Mesenchymal stem cell (in vitro differentiated cells and primary cell): ENCODE data around the gene CASQ2.
A peak's percentile ranks its signal among the peaks of the same experiment; 100 is the strongest.

ENCODE experiments used
- DNase-seq: peaks from one replicate; pipeline ENCODE4 v3.0.0-alpha.2; 2013
- H2AFZ ChIP-seq: one replicate; pipeline ENCODE4 v1.6.1; 2013; ENCODE audit warnings: low read depth, mild to moderate bottlenecking, control low read depth, inconsistent platforms, low read length, moderate library complexity
- H2AK5ac ChIP-seq: 2 replicates; pipeline ENCODE4 v1.6.1; 2013; ENCODE audit warnings: low read length, moderate library complexity, mild to moderate bottlenecking, inconsistent platforms; ENCODE audit not compliant: severe bottlenecking
- H2BK120ac ChIP-seq: one replicate; pipeline ENCODE4 v1.6.1; 2013; ENCODE audit warnings: low read depth, mild to moderate bottlenecking, inconsistent platforms, low read length, moderate library complexity
- H2BK12ac ChIP-seq, 2 experiments: one replicate each; pipeline ENCODE4 v1.6.1; 2013; ENCODE audit warnings: inconsistent platforms in 2 of 2, low read length in 2 of 2, mild to moderate bottlenecking in 2 of 2, moderate library complexity in 2 of 2, control low read depth in 1 of 2
- H2BK15ac ChIP-seq: one replicate; pipeline ENCODE4 v1.6.1; 2013; ENCODE audit warnings: mild to moderate bottlenecking, low read depth, inconsistent platforms; ENCODE audit not compliant: poor library complexity, severe bottlenecking
- H2BK5ac ChIP-seq: 2 replicates; pipeline ENCODE4 v1.6.1; 2013; ENCODE audit warnings: low read depth, mild to moderate bottlenecking, low read length, control low read depth, inconsistent platforms; ENCODE audit not compliant: poor library complexity, severe bottlenecking
- H3K14ac ChIP-seq, 2 experiments: one replicate each; pipeline ENCODE4 v1.6.1; 2013; ENCODE audit warnings: inconsistent platforms in 2 of 2, low read length in 2 of 2, control low read depth in 1 of 2, mild to moderate bottlenecking in 1 of 2, moderate library complexity in 1 of 2
- H3K18ac ChIP-seq, 2 experiments: one replicate each; pipeline ENCODE4 v1.6.1; 2013; ENCODE audit warnings: inconsistent platforms in 2 of 2, low read length in 2 of 2, control low read depth in 1 of 2, low read depth in 1 of 2, mild to moderate bottlenecking in 1 of 2
- H3K23ac ChIP-seq, 2 experiments: one replicate each; pipeline ENCODE4 v1.6.1; 2013; ENCODE audit warnings: inconsistent platforms in 2 of 2, low read length in 2 of 2, mild to moderate bottlenecking in 2 of 2, moderate library complexity in 2 of 2, control low read depth in 1 of 2
- H3K27ac ChIP-seq: 2 replicates; pipeline ENCODE4 v1.5.1; 2013; ENCODE audit warnings: mild to moderate bottlenecking, moderate library complexity, low read length, control low read depth, inconsistent platforms; ENCODE audit not compliant: poor library complexity, severe bottlenecking
- H3K27me3 ChIP-seq, 2 experiments: 2 replicates each; pipeline versions ENCODE4 v1.6.1 to v1.7.0; 2013; ENCODE audit warnings: low read length in 2 of 2, mild to moderate bottlenecking in 2 of 2, moderate library complexity in 2 of 2, control low read depth in 1 of 2, inconsistent platforms in 1 of 2; ENCODE audit not compliant: control insufficient read depth in 1 of 2, insufficient read depth in 1 of 2
- H3K36me3 ChIP-seq, 2 experiments: 2 replicates each; pipeline versions ENCODE4 v1.6.1 to v1.7.0; 2013; ENCODE audit warnings: low read length in 2 of 2, control low read depth in 1 of 2, inconsistent platforms in 1 of 2, low read depth in 1 of 2, mild to moderate bottlenecking in 1 of 2; ENCODE audit not compliant: insufficient read depth in 2 of 2, control insufficient read depth in 1 of 2
- H3K4ac ChIP-seq, 2 experiments: one replicate each; pipeline ENCODE4 v1.6.1; 2013; ENCODE audit warnings: inconsistent platforms in 2 of 2, low read length in 2 of 2, mild to moderate bottlenecking in 2 of 2, moderate library complexity in 2 of 2, control low read depth in 1 of 2, low read depth in 1 of 2
- H3K4me1 ChIP-seq: 2 replicates; pipeline ENCODE4 v1.6.1; 2013; ENCODE audit warnings: low read depth, low read length, control low read depth; ENCODE audit not compliant: control insufficient read depth, insufficient read depth
- H3K4me2 ChIP-seq: 2 replicates; pipeline ENCODE4 v1.6.1; 2013; ENCODE audit warnings: low read length, mild to moderate bottlenecking, inconsistent platforms; ENCODE audit not compliant: poor library complexity, severe bottlenecking
- H3K4me3 ChIP-seq, 2 experiments: 2 replicates each; pipeline versions ENCODE4 v1.5.1 to v1.7.0; 2013; ENCODE audit warnings: low read length in 2 of 2, mild to moderate bottlenecking in 2 of 2, control low read depth in 1 of 2, low read depth in 1 of 2; ENCODE audit not compliant: insufficient read depth in 1 of 2
- H3K79me1 ChIP-seq: replicated peaks from 2 replicates; pipeline ENCODE4 v1.6.1; 2013; ENCODE audit warnings: mild to moderate bottlenecking, control low read depth, low read length, inconsistent platforms; ENCODE audit not compliant: poor library complexity, severe bottlenecking
- H3K9ac ChIP-seq: 2 replicates; pipeline ENCODE4 v1.7.0; 2013; ENCODE audit warnings: mild to moderate bottlenecking, low read length, moderate library complexity
- H3K9me3 ChIP-seq: 2 replicates; pipeline ENCODE4 v1.7.0; 2013; ENCODE audit warnings: mild to moderate bottlenecking, low read length; ENCODE audit not compliant: control insufficient read depth
- H4K8ac ChIP-seq: one replicate; pipeline ENCODE4 v1.6.1; 2013; ENCODE audit warnings: inconsistent platforms, mild to moderate bottlenecking, low read length, moderate library complexity
- H4K91ac ChIP-seq: one replicate; pipeline ENCODE4 v1.6.1; 2013; ENCODE audit warnings: mild to moderate bottlenecking, low read length, inconsistent platforms
- WGBS: methylation state at CpG from one replicate; pipeline ENCODE4 v1.1.7; 2013; ENCODE audit warnings: mixed read lengths; 5-methylcytosine and 5-hydroxymethylcytosine counted together

Gene CASQ2

GRCh38 chr1:115796897-115797296 is 28.4 kb upstream of the CASQ2 start:
- no peak overlapping the region for H3K27ac ChIP-seq
- H2BK12ac ChIP-seq, result no peak overlapping the region
- no peak overlapping the region for H3K23ac ChIP-seq
- H3K36me3 ChIP-seq, result no peaks in the 10 kb centered on the region
- no peak overlapping the region for H4K91ac ChIP-seq
- no peak overlapping the region for H2AFZ ChIP-seq
- H3K79me1 ChIP-seq, result no peaks in the 10 kb centered on the region
- no peaks in the 10 kb centered on the region for H3K4me1 ChIP-seq
- no peak overlapping the region for H2BK5ac ChIP-seq
- H2BK15ac ChIP-seq, result no peak overlapping the region
- no peak overlapping the region for H3K4ac ChIP-seq
- no peak overlapping the region for H3K4me3 ChIP-seq
- H3K14ac ChIP-seq, result no peak overlapping the region
- 72% methylated on average over 5 of the region's 5 CpGs for WGBS
- H3K18ac ChIP-seq, result no peak overlapping the region
- no peak for DNase-seq
- no peak overlapping the region for H3K4me2 ChIP-seq
- no peak overlapping the region for H4K8ac ChIP-seq
- no peak overlapping the region for H2AK5ac ChIP-seq
- no peak overlapping the region for H2BK120ac ChIP-seq
- H3K9ac ChIP-seq, result no peak overlapping the region
- H3K27me3 ChIP-seq, result peaks cover 18 to 28% of the 10 kb centered on the region in 2 experiments
- H3K9me3 ChIP-seq, result no peaks in the 10 kb centered on the region

- H3K4me3 ChIP-seq, result no peak overlapping the region
- H3K4me2 ChIP-seq, result no peak overlapping the region
- H3K18ac ChIP-seq, result no peak overlapping the region
- H3K27me3 ChIP-seq, result peaks cover 18 to 28% of the 10 kb centered on the region in 2 experiments
- H2BK5ac ChIP-seq, result no peak overlapping the region
- no peak overlapping the region for H4K8ac ChIP-seq
- H2AK5ac ChIP-seq, result no peak overlapping the region
- no peak overlapping the region for H3K9ac ChIP-seq
- no peak overlapping the region for H4K91ac ChIP-seq
- no peak overlapping the region for H3K4ac ChIP-seq
- H3K36me3 ChIP-seq, result no peaks in the 10 kb centered on the region
- H2BK12ac ChIP-seq, result no peak overlapping the region
- H3K4me1 ChIP-seq, result no peaks in the 10 kb centered on the region
- no peaks in the 10 kb centered on the region for H3K79me1 ChIP-seq
- H2BK120ac ChIP-seq, result no peak overlapping the region
- no peak for DNase-seq
- WGBS, result 93% methylated on average over 6 of the region's 6 CpGs
- no peak overlapping the region for H3K23ac ChIP-seq
- no peak overlapping the region for H3K27ac ChIP-seq
- H2AFZ ChIP-seq, result no peak overlapping the region
- H3K9me3 ChIP-seq, result no peaks in the 10 kb centered on the region
- H3K14ac ChIP-seq, result no peak overlapping the region
- H2BK15ac ChIP-seq, result no peak overlapping the region
Observed at GRCh38 chr1:115796036-115796435, 27.5 kb upstream of the CASQ2 start.

GRCh38 chr1:115794976-115795639 is 26.6 kb upstream of the CASQ2 start:
- Histone ChIP-seq H2BK120ac (no peak overlapping the region), H2BK15ac (no peak overlapping the region), H3K9ac (no peak overlapping the region), H3K36me3 (no peaks in the 10 kb centered on the region), H3K79me1 (no peaks in the 10 kb centered on the region), H2BK5ac (no peak overlapping the region), H4K91ac (no peak overlapping the region), H3K4me1 (no peaks in the 10 kb centered on the region), H2AK5ac (no peak overlapping the region), H4K8ac (no peak overlapping the region), H3K14ac (no peak overlapping the region), H3K27me3 (peaks cover 21 to 28% of the 10 kb centered on the region in 2 experiments), H2BK12ac (no peak overlapping the region), H3K9me3 (no peaks in the 10 kb centered on the region), H3K4ac (no peak overlapping the region), H3K4me2 (no peak overlapping the region), H3K27ac (no peak overlapping the region), H2AFZ (no peak overlapping the region), H3K18ac (no peak overlapping the region), H3K4me3 (no peak overlapping the region), H3K23ac (no peak overlapping the region)
- WGBS, result 52% methylated on average over 3 of the region's 4 CpGs
- no peak for DNase-seq

GRCh38 chr1:115793162-115793561 is 24.6 kb upstream of the CASQ2 start:
- WGBS, result 61% methylated on average over 9 of the region's 9 CpGs
- H4K8ac ChIP-seq, result no peak overlapping the region
- H2AFZ ChIP-seq, result no peak overlapping the region

More at GRCh38 chr1:115793162-115793561, 24.6 kb upstream of the CASQ2 start:
- no peaks in the 10 kb centered on the region for H3K9me3 ChIP-seq
- H3K27ac ChIP-seq, result no peak overlapping the region
- H4K91ac ChIP-seq, result no peak overlapping the region
- H3K9ac ChIP-seq, result no peak overlapping the region
- no peak overlapping the region for H2BK5ac ChIP-seq
- no peak overlapping the region for H2AK5ac ChIP-seq
- H3K4me2 ChIP-seq, result no peak overlapping the region
- no peak overlapping the region for H2BK12ac ChIP-seq
- H3K4ac ChIP-seq, result no peak overlapping the region
- H2BK15ac ChIP-seq, result no peak overlapping the region
- no peaks in the 10 kb centered on the region for H3K4me1 ChIP-seq
- H3K23ac ChIP-seq, result no peak overlapping the region
- H3K36me3 ChIP-seq, result no peaks in the 10 kb centered on the region
- no peak overlapping the region for H3K18ac ChIP-seq
- no peaks in the 10 kb centered on the region for H3K79me1 ChIP-seq
- no peak overlapping the region for H3K14ac ChIP-seq
- peak overlapping the region in 1 of 2 experiments; percentile 18 for H3K4me3 ChIP-seq
- H3K27me3 ChIP-seq, result peaks cover 25 to 28% of the 10 kb centered on the region in 2 experiments
- H2BK120ac ChIP-seq, result no peak overlapping the region
- DNase-seq, result no peak
